ENCODE measurements around the gene TRIP13. TPM values are rescaled to one million over a fixed set of nuclear protein-coding genes. Genes with fewer than 3 reads are reported as not detected.

The TRIP13 gene
- total and polyA plus RNA-seq, 4 experiments from 2014 or later = 0.39 to 1.0 (median 0.69) TPM; not detected in 1

DNA sequence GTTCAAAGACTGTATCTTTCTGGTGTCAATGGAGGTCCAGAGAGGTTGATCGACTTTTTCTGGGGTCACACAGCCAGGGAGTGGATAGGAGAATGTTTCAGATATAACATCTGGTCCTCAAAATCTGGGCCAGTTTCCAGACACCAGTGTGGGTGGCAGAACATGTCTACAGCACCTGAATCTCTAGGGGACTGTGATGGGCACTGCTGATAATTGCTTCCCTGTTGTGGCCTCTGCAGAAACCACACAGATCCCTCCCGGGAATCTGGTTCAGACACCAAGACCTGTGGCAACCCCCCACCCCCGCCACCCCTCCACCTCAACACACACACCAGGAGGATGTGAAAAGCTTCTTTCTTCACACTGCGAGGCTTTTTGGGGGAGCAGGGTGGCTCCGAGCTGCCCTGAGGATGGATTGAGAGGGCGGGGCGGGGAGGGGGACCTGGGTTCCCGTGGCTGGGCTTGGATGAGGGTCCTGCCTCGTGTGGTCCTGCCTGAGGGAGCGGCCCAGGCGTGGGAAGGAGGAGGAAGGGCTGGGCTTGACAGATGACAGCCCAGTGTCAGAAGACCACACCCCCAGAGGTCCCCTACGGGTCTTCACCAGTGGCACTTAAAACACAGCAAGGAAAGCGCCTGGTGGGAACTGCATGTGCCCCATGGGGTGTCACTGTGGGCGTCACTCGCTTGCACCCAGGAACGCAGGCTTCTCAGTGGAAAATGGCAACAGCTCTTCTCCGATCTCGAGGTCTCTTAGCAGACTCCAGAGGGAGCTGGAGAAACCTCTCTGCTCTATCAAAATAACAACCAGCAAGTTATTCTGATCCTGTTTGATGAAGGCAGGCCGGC lies 55.2 kb downstream of the TRIP13 start:
- DNase-seq = no peak
- peaks cover 31 to 49% of the 10 kb centered on the region in 2 donors for H3K27me3 Mint-ChIP-seq
- CTCF ChIA-PET (ENCODE audit: partially characterized antibody) = no interaction called here

DNA sequence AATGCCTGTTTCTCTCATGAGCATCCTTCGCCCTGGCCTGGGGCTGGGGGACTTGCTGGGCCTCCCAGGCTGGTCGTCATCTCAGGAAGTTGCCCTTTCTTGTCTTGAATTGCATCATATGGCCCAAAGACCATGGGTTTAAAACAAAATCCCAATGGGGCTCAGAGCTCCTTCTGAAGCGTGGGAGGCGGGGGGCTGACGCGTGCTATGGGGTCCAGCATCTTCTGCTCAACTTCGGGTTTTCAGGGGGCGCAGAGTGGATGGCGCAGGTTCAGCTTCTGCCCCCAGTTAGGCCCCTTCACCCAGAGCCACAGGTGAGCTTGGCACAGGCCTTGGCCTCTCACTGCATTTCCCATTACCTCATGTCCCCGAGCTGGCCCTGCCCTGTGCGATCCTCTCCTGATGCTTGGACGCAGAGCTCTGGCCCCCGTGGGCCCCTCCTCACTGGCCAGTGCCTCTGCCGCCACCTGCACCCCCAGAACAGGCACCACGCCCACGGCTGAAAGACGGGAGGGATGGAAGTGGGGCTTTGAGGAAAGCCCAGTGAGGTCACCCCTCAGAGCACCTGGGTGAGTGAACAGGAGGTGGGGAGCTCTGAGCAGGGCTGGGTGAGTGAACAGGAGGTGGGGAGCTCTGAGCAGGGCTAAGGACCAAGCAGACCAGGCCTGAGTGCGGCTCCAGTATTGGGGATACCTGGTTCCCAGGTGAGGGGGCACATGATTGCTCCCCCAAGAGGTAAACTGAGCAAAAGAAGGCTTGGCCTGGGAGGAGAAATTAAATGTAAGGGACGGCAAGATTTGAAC lies 56.0 kb downstream of the TRIP13 start:
- H3K9me3 Mint-ChIP-seq = peaks cover 0 to 7% (median 0%) of the 10 kb centered on the region in 8 donors
- H3K9me3 ChIP-seq (ENCODE audit: control insufficient read depth in 1 of 2, low read length in 2 of 2) = no peaks in the 10 kb centered on the region
- H3K4me1 ChIP-seq (ENCODE audit: insufficient read depth, low read length) = no peaks in the 10 kb centered on the region
- H3K4me3 Mint-ChIP-seq = no peak overlapping the region
- POLR2A ChIA-PET (ENCODE audit: partially characterized antibody) = no interaction called here
- no peaks in the 10 kb centered on the region for H3K4me1 Mint-ChIP-seq
- DNase-seq = no peak
- CTCF ChIA-PET (ENCODE audit: partially characterized antibody) = no interaction called here
- no peak overlapping the region for H3K27ac ChIP-seq (ENCODE audit: low read depth, low read length)
- H3K27me3 ChIP-seq (ENCODE audit: insufficient read depth, low read length) = peaks cover 9% of the 10 kb centered on the region
- H3K27ac Mint-ChIP-seq = no peak overlapping the region
- H3K36me3 Mint-ChIP-seq = no peaks in the 10 kb centered on the region
- H3K4me3 ChIP-seq (ENCODE audit: low read length in 2 of 2) = no peak overlapping the region
- H3K27me3 Mint-ChIP-seq = peaks cover 30 to 54% of the 10 kb centered on the region in 2 donors
- H3K36me3 ChIP-seq (ENCODE audit: insufficient read depth, low read length) = no peaks in the 10 kb centered on the region
- intact Hi-C loops (cut with micrococcal nuclease) = no loop called here

More for the DNA sequence above, 55.2 kb downstream of the TRIP13 start:
- H3K27ac ChIP-seq (ENCODE audit: low read depth, low read length) = no peak overlapping the region
- H3K9me3 ChIP-seq (ENCODE audit: control insufficient read depth in 1 of 2, low read length in 2 of 2) = no peaks in the 10 kb centered on the region
- H3K4me1 Mint-ChIP-seq = no peaks in the 10 kb centered on the region
- no peaks in the 10 kb centered on the region for H3K36me3 Mint-ChIP-seq
- no peak overlapping the region for H3K4me3 Mint-ChIP-seq
- peaks cover 9% of the 10 kb centered on the region for H3K27me3 ChIP-seq (ENCODE audit: insufficient read depth, low read length)
- no peaks in the 10 kb centered on the region for H3K36me3 ChIP-seq (ENCODE audit: insufficient read depth, low read length)
- H3K27ac Mint-ChIP-seq = no peak overlapping the region
- intact Hi-C loops (cut with micrococcal nuclease) = no loop called here
- POLR2A ChIA-PET (ENCODE audit: partially characterized antibody) = no interaction called here
- peaks cover 0 to 7% (median 0%) of the 10 kb centered on the region in 8 donors for H3K9me3 Mint-ChIP-seq
- H3K4me1 ChIP-seq (ENCODE audit: insufficient read depth, low read length) = no peaks in the 10 kb centered on the region
- no peak overlapping the region for H3K4me3 ChIP-seq (ENCODE audit: low read length in 2 of 2)

DNA sequence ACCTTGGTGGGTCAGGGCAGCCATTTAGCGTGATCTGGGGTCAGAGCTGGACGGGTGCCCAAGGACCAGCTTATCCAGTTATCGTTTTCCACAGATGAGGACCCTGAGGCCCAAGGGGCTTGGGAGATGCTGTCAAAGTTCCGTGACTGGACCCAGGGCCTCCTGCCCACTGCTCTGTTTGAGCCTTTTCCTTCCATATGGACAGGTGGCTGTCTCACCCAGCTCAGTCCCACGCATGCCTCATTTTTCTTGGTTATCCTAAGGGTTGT lies 56.5 kb downstream of the TRIP13 start:
- Mint-ChIP-seq H3K27ac (no peak overlapping the region), H3K4me3 (no peak overlapping the region), H3K9me3 (peaks cover 0 to 7% (median 0%) of the 10 kb centered on the region in 8 donors), H3K4me1 (no peaks in the 10 kb centered on the region), H3K27me3 (peaks cover 34 to 55% of the 10 kb centered on the region in 2 donors), H3K36me3 (no peaks in the 10 kb centered on the region)
- CTCF ChIA-PET (ENCODE audit: partially characterized antibody) = no interaction called here
- no peaks in the 10 kb centered on the region for H3K9me3 ChIP-seq (ENCODE audit: control insufficient read depth in 1 of 2, low read length in 2 of 2)
- no peak for DNase-seq
- POLR2A ChIA-PET (ENCODE audit: partially characterized antibody) = no interaction called here
- H3K4me3 ChIP-seq (ENCODE audit: low read length in 2 of 2) = no peak overlapping the region
- H3K36me3 ChIP-seq (ENCODE audit: insufficient read depth, low read length) = no peaks in the 10 kb centered on the region
- no peak overlapping the region for H3K27ac ChIP-seq (ENCODE audit: low read depth, low read length)
- intact Hi-C loops (cut with micrococcal nuclease) = no loop called here
- H3K27me3 ChIP-seq (ENCODE audit: insufficient read depth, low read length) = peaks cover 9% of the 10 kb centered on the region
- no peaks in the 10 kb centered on the region for H3K4me1 ChIP-seq (ENCODE audit: insufficient read depth, low read length)

DNA sequence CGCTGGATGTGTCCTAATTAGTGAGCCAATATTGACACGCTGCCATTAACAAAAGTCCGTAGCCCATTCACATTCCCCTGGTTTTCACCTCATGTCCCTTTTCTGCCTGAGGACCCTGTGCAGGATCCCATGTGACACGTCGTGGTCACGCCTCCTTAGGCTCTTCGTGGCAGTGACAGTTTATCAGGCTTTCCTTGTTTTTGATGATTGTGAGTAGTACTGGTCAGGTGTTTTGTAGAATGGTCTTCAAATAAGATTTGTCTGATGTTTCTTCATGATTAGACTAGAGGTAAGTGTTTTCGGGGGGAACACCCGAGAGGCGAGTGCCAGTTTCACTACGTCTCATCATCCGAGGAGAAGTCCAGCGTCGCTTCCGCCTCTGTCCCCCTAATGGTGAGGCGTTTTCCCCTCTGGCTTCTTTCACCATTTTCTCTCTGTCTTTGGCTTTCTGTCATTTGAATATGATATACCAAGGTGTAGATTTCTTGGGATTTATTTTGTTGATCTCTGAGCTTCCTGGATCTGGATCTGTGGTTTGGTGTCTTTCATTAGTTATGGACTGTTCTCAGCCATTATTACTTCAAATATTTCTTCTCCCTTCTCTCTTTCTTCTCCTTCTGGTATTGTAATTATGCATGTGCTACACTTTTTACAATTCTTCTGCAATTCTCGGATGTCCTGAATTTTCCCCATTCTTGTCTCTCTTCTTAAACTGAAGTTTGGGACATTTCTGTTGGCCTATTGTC lies 57.3 kb downstream of the TRIP13 start:
- Mint-ChIP-seq H3K4me1 (no peaks in the 10 kb centered on the region), H3K9me3 (peaks cover 0 to 7% (median 0%) of the 10 kb centered on the region in 8 donors), H3K27ac (no peak overlapping the region), H3K36me3 (no peaks in the 10 kb centered on the region), H3K27me3 (peaks cover 28 to 51% of the 10 kb centered on the region in 2 donors), H3K4me3 (no peak overlapping the region)
- peaks cover 9% of the 10 kb centered on the region for H3K27me3 ChIP-seq (ENCODE audit: insufficient read depth, low read length)
- H3K9me3 ChIP-seq (ENCODE audit: control insufficient read depth in 1 of 2, low read length in 2 of 2) = no peaks in the 10 kb centered on the region
- POLR2A ChIA-PET (ENCODE audit: partially characterized antibody) = no interaction called here
- no peaks in the 10 kb centered on the region for H3K4me1 ChIP-seq (ENCODE audit: insufficient read depth, low read length)
- no peak overlapping the region for H3K4me3 ChIP-seq (ENCODE audit: low read length in 2 of 2)
- H3K27ac ChIP-seq (ENCODE audit: low read depth, low read length) = no peak overlapping the region
- H3K36me3 ChIP-seq (ENCODE audit: insufficient read depth, low read length) = no peaks in the 10 kb centered on the region
- DNase-seq = no peak
- intact Hi-C loops (cut with micrococcal nuclease) = no loop called here
- CTCF ChIA-PET (ENCODE audit: partially characterized antibody) = no interaction called here

DNA sequence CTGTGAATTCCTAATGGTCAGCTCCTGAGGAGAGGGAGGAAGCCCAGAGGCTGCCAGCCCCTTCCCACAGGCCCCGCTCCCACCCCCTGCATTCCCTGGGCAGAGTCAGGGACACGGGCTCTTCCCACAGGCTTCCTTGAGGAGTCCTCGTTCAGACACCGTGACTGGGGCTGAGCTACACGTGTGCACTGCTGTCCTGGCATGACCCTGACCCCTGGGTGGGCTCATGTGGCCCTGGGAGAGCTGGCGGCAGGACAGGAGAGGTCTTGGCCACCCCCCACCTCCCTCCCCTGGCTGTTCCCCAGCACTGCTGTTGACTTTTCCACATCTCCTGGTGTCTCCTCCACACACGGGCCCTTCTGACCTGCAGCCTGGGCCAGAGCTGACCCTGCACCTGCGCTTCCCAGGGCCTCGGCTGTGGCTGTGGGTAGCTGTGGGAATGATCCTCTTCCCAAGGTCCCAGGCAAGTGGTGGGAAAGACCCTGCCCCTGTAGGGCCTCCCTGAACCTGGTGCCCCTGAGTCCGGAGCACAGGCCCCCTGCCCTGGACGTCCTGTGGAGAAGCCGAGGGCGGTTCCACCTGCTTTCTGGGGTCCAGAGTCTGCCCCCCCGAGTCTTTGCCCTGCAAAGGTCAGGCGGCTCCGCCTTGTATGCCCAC lies 59.4 kb downstream of the TRIP13 start:
- ChIA-PET POLR2A (ENCODE audit: partially characterized antibody) (no interaction called here), CTCF (ENCODE audit: partially characterized antibody) (no interaction called here)
- Histone ChIP-seq H3K27ac (ENCODE audit: low read depth, low read length) (no peak overlapping the region), H3K36me3 (ENCODE audit: insufficient read depth, low read length) (no peaks in the 10 kb centered on the region), H3K9me3 (ENCODE audit: control insufficient read depth in 1 of 2, low read length in 2 of 2) (no peaks in the 10 kb centered on the region), H3K4me3 (ENCODE audit: low read length in 2 of 2) (no peak overlapping the region), H3K27me3 (ENCODE audit: insufficient read depth, low read length) (peaks cover under 1% of the 10 kb centered on the region), H3K4me1 (ENCODE audit: insufficient read depth, low read length) (peaks cover 7% of the 10 kb centered on the region)
- H3K27me3 Mint-ChIP-seq = peaks cover 33 to 50% of the 10 kb centered on the region in 2 donors
- peaks cover 0 to 7% (median 0%) of the 10 kb centered on the region in 8 donors for H3K9me3 Mint-ChIP-seq
- H3K27ac Mint-ChIP-seq = no peak overlapping the region
- DNase-seq = no peak
- peaks cover 0 to 7% (median 3%) of the 10 kb centered on the region in 4 donors for H3K4me1 Mint-ChIP-seq
- no peak overlapping the region for H3K4me3 Mint-ChIP-seq
- no peaks in the 10 kb centered on the region for H3K36me3 Mint-ChIP-seq
- intact Hi-C loops (cut with micrococcal nuclease) = no loop called here

DNA sequence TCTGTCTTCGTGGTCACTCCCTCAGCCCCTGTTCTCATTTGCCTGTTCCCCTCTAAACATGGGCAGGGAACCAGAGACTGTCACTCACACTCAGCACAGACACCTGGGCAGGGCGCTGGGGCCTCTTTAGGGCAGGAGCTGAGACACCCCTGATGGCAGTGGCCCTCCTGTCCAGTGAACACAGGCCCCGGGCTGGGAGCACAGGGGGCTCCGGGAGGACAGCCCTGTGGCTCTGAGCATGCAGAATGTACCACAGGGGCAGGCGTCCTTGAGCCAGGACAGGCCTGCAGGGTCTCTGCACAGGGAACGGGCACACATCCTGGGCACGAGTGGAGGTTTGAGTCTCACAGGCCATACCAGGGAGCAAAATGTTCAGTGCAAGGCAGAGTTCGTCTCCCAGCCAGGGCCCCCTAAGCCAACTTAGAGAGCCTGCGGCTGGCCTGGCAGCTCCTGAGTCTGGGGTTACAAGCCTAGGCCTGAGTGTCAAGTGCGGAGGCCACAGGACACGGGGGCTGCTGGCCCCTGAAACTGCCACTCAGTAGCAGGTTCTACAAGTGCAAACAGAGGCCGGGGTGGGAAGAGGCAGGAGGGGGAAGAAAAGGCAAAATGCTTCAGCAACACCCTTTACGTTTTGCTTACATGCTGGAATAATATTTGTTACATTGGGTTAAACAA lies 60.0 kb downstream of the TRIP13 start:
- H3K4me1 ChIP-seq (ENCODE audit: insufficient read depth, low read length) = peaks cover 14% of the 10 kb centered on the region
- no peak overlapping the region for H3K4me3 Mint-ChIP-seq
- no peaks in the 10 kb centered on the region for H3K36me3 Mint-ChIP-seq
- no peak overlapping the region for H3K27ac ChIP-seq (ENCODE audit: low read depth, low read length)
- H3K9me3 ChIP-seq (ENCODE audit: control insufficient read depth in 1 of 2, low read length in 2 of 2) = no peaks in the 10 kb centered on the region
- peaks cover 29 to 45% of the 10 kb centered on the region in 2 donors for H3K27me3 Mint-ChIP-seq
- H3K9me3 Mint-ChIP-seq = peaks cover 0 to 7% (median 0%) of the 10 kb centered on the region in 8 donors
- no peaks in the 10 kb centered on the region for H3K27me3 ChIP-seq (ENCODE audit: insufficient read depth, low read length)
- ChIA-PET POLR2A (ENCODE audit: partially characterized antibody) (no interaction called here), CTCF (ENCODE audit: partially characterized antibody) (no interaction called here)
- no peak overlapping the region for H3K27ac Mint-ChIP-seq
- no peak for DNase-seq
- H3K4me1 Mint-ChIP-seq = peaks cover 0 to 13% (median 8%) of the 10 kb centered on the region in 4 donors
- intact Hi-C loops (cut with micrococcal nuclease) = no loop called here
- H3K36me3 ChIP-seq (ENCODE audit: insufficient read depth, low read length) = no peaks in the 10 kb centered on the region
- no peak overlapping the region for H3K4me3 ChIP-seq (ENCODE audit: low read length in 2 of 2)
